Nephron (organoid): Measurements from ENCODE around the gene LY6G5C.
A peak's percentile ranks its signal among the peaks of the same experiment; 100 is the strongest.

ENCODE experiments used
- H3K27ac Mint-ChIP-seq, 3 experiments: 2 replicates each; pipeline ENCODE4 v1.8.0; 2020; ENCODE audit warnings: mixed read lengths in 3 of 3, mild to moderate bottlenecking in 2 of 3, moderate library complexity in 1 of 3
- H3K27me3 Mint-ChIP-seq: 2 replicates; pipeline ENCODE4 v1.8.0; 2021; ENCODE audit warnings: low read depth, mild to moderate bottlenecking, moderate library complexity, mixed read lengths
- H3K36me3 Mint-ChIP-seq: 2 replicates; pipeline ENCODE4 v1.8.0; 2020; ENCODE audit warnings: low read depth, mixed read lengths
- H3K4me1 Mint-ChIP-seq: 2 replicates; pipeline ENCODE4 v1.8.0; 2020; ENCODE audit warnings: mixed read lengths
- H3K4me3 Mint-ChIP-seq, 3 experiments: 2 replicates each; pipeline ENCODE4 v1.8.0; 2020; ENCODE audit warnings: mild to moderate bottlenecking in 3 of 3, mixed read lengths in 3 of 3, moderate library complexity in 2 of 3
- H3K9me3 Mint-ChIP-seq: 2 replicates; pipeline ENCODE4 v1.8.0; 2020; ENCODE audit warnings: mixed read lengths
- TF ChIP-seq, protein P1 (sequence below), 3 experiments: fragments of 200-600 bp; sonication (generic); IDR thresholded peaks; one replicate each; pipeline ENCODE4 v1.5.0; 2021; ENCODE audit warnings: antibody characterized with exemption in 3 of 3; ENCODE audit not compliant: unreplicated experiment in 3 of 3

The LY6G5C gene

DNA sequence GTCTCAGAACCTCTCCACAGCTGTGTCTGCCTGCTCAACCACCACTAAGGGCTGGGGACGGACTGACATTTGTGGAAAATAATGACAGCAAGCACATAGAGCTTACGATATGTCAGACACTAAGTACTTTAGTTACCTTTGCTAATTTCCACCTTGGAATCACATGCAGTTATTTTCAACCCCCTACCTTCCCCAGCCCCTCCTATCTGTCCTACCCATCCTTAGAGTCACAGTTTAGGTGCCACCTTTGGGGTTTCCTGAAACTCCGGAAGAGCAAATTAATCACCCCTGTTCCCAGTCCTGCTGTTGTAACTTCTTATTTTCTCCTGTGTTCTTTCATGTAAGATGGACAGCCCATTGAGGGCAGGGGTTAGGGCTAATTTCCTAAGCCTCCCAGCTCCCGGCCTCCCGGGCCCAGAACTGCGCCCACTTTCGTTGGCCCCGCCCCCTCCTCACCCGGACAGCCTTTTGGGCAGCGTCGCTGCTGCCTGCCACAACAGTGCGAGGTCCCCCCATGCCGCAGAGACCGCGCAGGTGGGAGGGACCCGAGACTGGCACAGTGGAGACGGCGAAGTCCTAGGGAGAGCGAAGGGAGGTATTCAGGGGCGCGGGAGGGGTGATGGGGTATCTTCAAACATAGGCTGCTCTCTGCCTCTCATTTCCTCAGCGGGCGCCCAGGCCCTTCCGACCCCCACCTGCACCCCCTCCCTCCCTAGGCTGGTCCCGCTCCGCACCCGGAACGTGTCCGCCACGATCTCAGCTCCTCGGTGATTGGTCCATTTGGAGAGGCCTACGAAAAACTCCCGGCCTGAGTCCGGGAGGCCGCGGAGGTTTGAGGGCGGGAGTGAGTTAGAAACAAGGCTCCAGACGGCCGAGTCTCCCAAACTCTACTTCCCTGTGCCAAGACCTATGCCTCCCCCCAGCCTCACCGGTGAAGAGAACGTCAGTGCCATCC is 47.1 kb upstream of the LY6G5C start:
- Mint-ChIP-seq H3K27me3 (no peaks in the 10 kb centered on the region), H3K4me1 (peaks cover 16% of the 10 kb centered on the region), H3K36me3 (peaks cover 65% of the 10 kb centered on the region), H3K9me3 (no peaks in the 10 kb centered on the region), H3K27ac (no peak overlapping the region), H3K4me3 (peak overlapping the region; percentile 97 to 98 (median 98))
- TF ChIP-seq, protein P1, sequence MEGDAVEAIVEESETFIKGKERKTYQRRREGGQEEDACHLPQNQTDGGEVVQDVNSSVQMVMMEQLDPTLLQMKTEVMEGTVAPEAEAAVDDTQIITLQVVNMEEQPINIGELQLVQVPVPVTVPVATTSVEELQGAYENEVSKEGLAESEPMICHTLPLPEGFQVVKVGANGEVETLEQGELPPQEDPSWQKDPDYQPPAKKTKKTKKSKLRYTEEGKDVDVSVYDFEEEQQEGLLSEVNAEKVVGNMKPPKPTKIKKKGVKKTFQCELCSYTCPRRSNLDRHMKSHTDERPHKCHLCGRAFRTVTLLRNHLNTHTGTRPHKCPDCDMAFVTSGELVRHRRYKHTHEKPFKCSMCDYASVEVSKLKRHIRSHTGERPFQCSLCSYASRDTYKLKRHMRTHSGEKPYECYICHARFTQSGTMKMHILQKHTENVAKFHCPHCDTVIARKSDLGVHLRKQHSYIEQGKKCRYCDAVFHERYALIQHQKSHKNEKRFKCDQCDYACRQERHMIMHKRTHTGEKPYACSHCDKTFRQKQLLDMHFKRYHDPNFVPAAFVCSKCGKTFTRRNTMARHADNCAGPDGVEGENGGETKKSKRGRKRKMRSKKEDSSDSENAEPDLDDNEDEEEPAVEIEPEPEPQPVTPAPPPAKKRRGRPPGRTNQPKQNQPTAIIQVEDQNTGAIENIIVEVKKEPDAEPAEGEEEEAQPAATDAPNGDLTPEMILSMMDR (IDR thresholded peaks at IDR 0.05; ENCODE audit: unreplicated experiment in 3 of 3): no peak

DNA sequence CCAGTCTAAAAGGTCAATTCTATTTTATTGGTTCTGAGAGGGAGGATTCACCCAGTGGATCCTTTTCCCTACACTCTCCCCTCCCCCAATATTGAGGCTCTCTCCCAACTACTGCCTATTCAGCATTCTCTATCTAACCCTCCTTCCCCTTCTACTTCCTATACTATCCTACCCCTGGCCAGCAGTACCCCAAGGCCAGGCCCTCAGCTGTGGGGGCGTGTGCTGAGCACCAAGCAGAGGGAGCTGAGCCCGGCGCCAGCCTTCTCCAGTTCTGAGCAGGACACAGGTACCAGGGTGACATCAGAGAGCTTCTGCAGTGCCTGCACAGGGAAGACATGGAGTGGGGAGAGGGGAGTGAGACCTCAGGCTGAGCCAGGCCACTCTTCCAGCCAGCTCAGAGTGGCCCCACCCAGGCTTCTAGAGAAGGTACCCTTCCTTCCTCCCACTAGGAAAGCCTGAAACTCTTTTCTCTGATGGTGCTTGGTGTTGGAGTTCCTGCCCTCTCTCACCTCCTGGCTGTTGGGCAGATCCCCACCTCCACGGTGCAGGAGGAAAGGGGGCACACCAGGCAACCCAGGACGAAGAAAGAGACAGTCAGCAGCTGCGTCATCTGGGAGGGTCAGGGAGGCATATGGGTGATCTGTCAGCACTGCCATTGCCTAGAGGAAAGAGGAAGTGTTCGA is 46.3 kb upstream of the LY6G5C start:
- no peaks in the 10 kb centered on the region for H3K9me3 Mint-ChIP-seq
- peak overlapping the region; percentile 70 to 85 (median 83) for H3K4me3 Mint-ChIP-seq
- H3K4me1 Mint-ChIP-seq: peaks cover 15% of the 10 kb centered on the region
- no peaks in the 10 kb centered on the region for H3K27me3 Mint-ChIP-seq
- TF ChIP-seq, protein P1 (IDR thresholded peaks at IDR 0.05; ENCODE audit: unreplicated experiment in 3 of 3): no peak
- H3K36me3 Mint-ChIP-seq: peaks cover 60% of the 10 kb centered on the region
- peak overlapping the region in 1 of 3 experiments; percentile 52 for H3K27ac Mint-ChIP-seq

DNA sequence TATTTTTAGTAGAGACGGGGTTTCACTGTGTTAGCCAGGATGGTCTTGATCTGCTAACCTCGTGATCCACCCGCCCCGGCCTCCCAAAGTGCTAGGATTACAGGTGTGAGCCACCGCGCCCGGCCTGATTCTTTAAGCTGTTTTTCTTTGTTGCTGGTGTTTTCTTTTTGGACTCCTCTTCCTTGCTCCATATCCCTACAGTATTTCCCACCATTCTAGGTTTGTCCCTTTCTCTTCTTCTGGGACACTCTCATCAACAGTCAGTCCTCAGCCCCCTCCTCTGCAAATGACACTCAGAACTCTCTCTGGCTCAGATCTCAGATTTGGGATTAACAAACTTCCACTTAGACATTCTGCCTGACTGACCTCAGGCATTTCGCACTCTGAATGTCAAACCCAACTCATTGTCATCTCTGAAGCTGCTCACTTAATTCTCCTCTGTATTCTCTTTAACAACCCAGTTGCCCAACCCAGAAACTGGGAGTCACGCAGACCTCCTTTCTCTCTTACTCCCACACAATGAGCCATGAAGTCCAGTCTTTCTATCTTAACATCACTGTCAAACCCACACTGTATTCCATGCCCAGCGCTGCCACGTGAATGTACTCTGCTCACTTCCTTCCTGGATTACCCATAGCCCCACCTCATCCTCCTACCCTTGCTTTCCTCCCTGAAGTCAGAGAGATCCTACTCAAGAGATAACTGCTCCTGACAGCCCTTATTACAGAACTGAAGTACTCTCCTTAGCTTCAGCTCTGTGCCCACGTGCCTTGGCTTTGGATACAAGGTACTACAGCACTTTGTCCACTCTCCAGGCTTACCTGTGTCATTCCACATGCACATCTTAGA is 44.9 kb upstream of the LY6G5C start:
- TF ChIP-seq, protein P1 (IDR thresholded peaks at IDR 0.05; ENCODE audit: unreplicated experiment in 3 of 3): no peak
- H3K4me3 Mint-ChIP-seq: peak overlapping the region in 2 of 3 experiments; percentile 0 to 24
- peaks cover 53% of the 10 kb centered on the region for H3K36me3 Mint-ChIP-seq
- no peaks in the 10 kb centered on the region for H3K9me3 Mint-ChIP-seq
- H3K27me3 Mint-ChIP-seq: no peaks in the 10 kb centered on the region
- H3K27ac Mint-ChIP-seq: peak overlapping the region in 2 of 3 experiments; percentile 3 to 64
- H3K4me1 Mint-ChIP-seq: peaks cover 12% of the 10 kb centered on the region

DNA sequence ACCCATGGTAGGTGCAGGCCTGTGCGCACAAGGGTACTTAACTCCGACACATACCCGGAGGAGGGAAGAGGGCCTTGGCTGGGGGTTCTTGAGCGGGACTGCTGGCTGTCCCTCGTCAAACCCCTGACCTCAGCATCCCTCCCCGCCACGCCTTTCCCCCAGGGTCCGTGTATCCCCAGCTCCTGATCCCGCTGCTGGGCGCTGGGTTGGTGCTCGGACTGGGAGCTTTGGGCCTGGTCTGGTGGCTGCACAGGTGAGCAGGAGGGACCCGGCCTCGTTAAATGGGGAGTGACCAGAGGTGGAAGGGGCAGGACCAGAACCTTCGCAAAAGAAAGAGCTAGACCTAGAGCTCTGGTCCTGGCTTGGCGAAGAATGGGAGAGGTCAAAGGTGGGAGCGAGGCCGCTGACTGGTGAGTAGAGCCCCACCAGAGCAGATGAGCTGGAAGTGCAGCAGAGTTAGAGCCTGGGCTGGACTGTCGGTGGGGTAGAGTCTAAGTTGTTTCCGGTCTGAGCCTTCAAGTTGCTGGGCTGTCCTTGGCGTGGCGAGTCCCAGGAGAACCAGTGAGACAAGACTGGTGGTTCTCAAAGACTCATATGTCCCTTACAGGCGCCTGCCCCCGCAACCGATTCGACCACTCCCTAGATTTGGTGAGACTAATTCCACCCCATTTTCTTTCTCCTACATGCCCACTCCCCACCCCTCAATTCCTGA is 43.3 kb upstream of the LY6G5C start:
- Mint-ChIP-seq H3K9me3 (no peaks in the 10 kb centered on the region), H3K36me3 (peaks cover 44% of the 10 kb centered on the region), H3K27me3 (peaks cover 4% of the 10 kb centered on the region), H3K4me1 (peaks cover 5% of the 10 kb centered on the region), H3K27ac (peak overlapping the region in 1 of 3 experiments; percentile 14), H3K4me3 (no peak overlapping the region)
- TF ChIP-seq, protein P1 (IDR thresholded peaks at IDR 0.05; ENCODE audit: unreplicated experiment in 3 of 3): no peak

DNA sequence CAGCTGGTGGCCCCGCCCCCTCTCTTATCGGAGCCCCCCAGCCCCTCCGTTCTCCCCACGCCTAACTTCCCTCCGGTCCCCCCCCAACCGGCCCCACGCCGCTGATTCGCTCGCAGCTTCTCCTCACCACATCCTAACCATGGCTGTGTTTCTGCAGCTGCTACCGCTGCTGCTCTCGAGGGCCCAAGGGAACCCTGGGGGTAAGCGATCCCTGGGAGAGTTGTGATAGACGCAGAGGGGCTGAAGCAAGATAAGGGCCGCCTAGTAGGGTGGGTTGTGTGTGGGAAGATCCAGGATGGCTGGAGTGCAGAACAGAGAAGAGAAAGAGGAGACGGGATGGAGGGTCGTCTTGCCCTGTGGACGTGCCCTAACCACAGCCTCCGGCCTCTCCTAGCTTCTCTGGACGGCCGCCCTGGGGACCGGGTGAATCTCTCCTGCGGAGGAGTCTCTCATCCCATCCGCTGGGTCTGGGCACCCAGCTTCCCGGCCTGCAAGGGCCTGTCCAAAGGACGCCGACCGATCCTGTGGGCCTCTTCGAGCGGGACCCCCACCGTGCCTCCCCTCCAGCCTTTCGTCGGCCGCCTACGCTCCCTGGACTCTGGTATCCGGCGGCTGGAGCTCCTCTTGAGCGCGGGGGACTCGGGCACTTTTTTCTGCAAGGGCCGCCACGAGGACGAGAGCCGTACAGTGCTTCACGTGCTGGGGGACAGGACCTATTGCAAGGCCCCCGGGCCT is 42.5 kb upstream of the LY6G5C start, which contains the start of gene MPIG6B:
MPIG6B (plus strand) TSS at position 129 of the 735 bp plus-strand sequence; CDS start at position 140, 11 bp downstream.
- Mint-ChIP-seq H3K4me3 (no peak within 1 kb of the TSS), H3K9me3 (no peaks in the 10 kb centered on the region), H3K27ac (peak within 1 kb of the TSS in 1 of 3 experiments; percentile 14), H3K27me3 (peaks cover 4% of the 10 kb centered on the region), H3K36me3 (peaks cover 37% of the 10 kb centered on the region), H3K4me1 (no peaks in the 10 kb centered on the region)
- TF ChIP-seq, protein P1 (IDR thresholded peaks at IDR 0.05; ENCODE audit: unreplicated experiment in 3 of 3): no peak
